Coronary artery (tissue), 2 donors: ENCODE results near the gene RGS6.

Experiments
- DNase-seq: peaks from one replicate; pipeline ENCODE4 v3.0.0-alpha.2; 2017; ENCODE audit warnings: low spot score
- H3K27ac ChIP-seq, 2 donors: fragments of 200-600 bp; sonication (generic); one replicate each; pipeline ENCODE4 v1.5.1; 2016 to 2019
- H3K4me3 ChIP-seq: fragments of 200-600 bp; sonication (generic); 2 replicates; pipeline ENCODE4 v1.5.1; 2016; ENCODE audit warnings: mild to moderate bottlenecking, moderate library complexity
- TF ChIP-seq, protein P1 (sequence below): fragments of 200-600 bp; sonication (generic); IDR thresholded peaks from one replicate; pipeline ENCODE4 v1.5.1; 2019; ENCODE audit warnings: antibody characterized with exemption

The RGS6 gene

DNA sequence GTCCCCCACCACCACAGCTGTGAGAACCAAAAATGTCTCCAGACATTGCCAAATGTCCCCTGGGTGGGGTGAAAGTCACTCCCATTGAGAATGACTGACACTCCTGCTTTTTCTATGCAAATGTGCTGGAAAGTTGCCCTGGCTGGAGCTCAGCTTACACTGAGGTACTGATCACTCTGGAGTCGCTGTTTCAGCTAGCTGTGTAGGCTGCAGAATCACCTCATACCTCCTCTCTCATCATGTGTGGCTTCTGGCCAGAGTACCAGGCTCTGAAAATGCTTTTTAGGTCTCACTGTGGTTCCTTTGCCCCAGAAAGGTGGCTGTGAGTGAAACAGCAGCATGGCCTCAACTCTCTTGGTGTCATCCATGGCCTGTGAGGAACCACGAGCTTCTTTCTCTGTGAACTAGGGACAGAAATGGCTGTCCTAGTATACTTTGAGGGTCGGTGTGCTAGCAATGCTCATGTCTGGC lies 547.3 kb downstream of the RGS6 start:
- TF ChIP-seq, protein P1, sequence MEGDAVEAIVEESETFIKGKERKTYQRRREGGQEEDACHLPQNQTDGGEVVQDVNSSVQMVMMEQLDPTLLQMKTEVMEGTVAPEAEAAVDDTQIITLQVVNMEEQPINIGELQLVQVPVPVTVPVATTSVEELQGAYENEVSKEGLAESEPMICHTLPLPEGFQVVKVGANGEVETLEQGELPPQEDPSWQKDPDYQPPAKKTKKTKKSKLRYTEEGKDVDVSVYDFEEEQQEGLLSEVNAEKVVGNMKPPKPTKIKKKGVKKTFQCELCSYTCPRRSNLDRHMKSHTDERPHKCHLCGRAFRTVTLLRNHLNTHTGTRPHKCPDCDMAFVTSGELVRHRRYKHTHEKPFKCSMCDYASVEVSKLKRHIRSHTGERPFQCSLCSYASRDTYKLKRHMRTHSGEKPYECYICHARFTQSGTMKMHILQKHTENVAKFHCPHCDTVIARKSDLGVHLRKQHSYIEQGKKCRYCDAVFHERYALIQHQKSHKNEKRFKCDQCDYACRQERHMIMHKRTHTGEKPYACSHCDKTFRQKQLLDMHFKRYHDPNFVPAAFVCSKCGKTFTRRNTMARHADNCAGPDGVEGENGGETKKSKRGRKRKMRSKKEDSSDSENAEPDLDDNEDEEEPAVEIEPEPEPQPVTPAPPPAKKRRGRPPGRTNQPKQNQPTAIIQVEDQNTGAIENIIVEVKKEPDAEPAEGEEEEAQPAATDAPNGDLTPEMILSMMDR: no peak
- no peak overlapping the region for H3K27ac ChIP-seq
- no peak overlapping the region for H3K4me3 ChIP-seq
- no peak for DNase-seq

GRCh38 chr14:72480464-72481243 lies 548.4 kb downstream of the RGS6 start:
- no peak for DNase-seq
- TF ChIP-seq, protein P1: no peak
- no peak overlapping the region for H3K27ac ChIP-seq
- H3K4me3 ChIP-seq: no peak overlapping the region

GRCh38 chr14:72483311-72483710 lies 551.1 kb downstream of the RGS6 start:
- TF ChIP-seq, protein P1: no peak
- Histone ChIP-seq H3K27ac (no peak overlapping the region), H3K4me3 (no peak overlapping the region)
- no peak for DNase-seq

DNA sequence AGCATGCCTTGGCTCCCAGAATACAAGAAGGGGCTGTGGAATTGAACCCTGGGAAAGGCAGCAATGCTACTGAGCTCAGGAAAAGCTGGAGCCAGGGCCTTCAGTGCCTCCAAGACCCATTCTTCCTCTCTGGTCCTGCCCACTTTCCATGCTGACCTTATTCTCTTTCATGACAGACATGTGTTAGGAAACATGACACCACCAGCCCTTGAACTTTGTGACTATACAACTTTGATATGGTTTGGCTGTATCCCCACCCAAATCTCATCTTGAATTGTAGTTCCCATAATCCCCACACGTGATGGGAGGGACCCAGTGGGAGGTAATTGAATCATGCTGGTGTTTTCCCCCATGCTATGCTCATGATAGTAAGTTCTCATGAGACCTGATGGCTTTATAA lies 553.5 kb downstream of the RGS6 start:
- H3K4me3 ChIP-seq: no peak overlapping the region
- H3K27ac ChIP-seq: no peak overlapping the region
- TF ChIP-seq, protein P1: no peak
- DNase-seq: no peak

DNA sequence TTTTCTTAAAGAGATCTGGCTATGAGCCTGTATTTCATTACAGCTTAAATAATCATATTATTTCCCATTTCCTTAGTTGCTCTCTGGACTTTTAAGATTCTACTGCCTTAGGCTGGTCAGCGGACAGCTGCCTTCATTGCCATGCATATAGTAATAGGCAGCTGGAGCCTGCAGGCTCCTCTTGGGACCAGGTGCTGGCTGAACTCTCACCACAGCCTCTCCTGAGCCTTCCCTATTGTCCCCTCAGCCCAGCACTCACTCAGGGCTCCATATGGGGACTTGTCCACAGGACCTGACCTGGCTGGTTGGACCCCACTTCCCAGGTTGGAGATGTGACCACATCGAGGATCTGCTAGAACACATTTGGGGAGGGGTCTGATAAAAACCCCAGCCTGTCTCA lies 556.3 kb downstream of the RGS6 start:
- Histone ChIP-seq H3K4me3 (no peak overlapping the region), H3K27ac (no peak overlapping the region)
- TF ChIP-seq, protein P1: no peak
- DNase-seq: no peak

GRCh38 chr14:72492196-72492595 lies 560.0 kb downstream of the RGS6 start:
- H3K27ac ChIP-seq: no peak overlapping the region
- TF ChIP-seq, protein P1: no peak
- no peak overlapping the region for H3K4me3 ChIP-seq
- DNase-seq: no peak

DNA sequence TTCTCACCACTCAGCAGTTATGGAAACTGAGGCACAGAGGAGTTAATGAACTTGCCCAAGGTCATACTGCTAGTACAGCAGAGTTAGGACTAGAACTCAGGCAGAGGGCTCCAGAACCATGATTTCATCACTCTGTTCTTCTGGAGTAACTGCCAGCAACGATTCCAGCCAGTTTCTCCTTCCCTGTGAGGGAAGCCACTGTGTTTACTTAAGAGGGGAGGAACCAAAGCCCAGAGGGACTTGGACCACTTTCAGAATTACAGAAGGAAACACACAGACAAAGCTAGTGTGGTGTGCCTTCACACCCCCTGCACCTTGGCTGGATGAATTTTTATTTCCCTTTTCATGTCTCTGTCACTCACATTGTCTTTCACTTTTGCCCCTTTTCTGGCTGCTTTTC lies 563.4 kb downstream of the RGS6 start:
- no peak overlapping the region for H3K27ac ChIP-seq
- no peak for DNase-seq
- H3K4me3 ChIP-seq: no peak overlapping the region
- TF ChIP-seq, protein P1: no peak
